Spleen (tissue), 11 donors: ENCODE results near the gene DAPL1. TPM values are rescaled to one million over a fixed set of nuclear protein-coding genes. Genes with fewer than 3 reads are reported as not detected.

ENCODE experiments used
- DNase-seq: peaks from one replicate; pipeline ENCODE4 v3.0.0-alpha.2; 2020
- H3K27ac ChIP-seq, 8 donors: fragments of 200-600 bp; sonication (generic) in 7 of 8; 1 replicate in 4 of 8; 2 replicates in 4 of 8; pipeline versions ENCODE4 v1.5.0 to v1.8.0; 2016 to 2021; ENCODE audit warnings: inconsistent platforms in 4 of 8, mild to moderate bottlenecking in 4 of 8, moderate library complexity in 1 of 8
- H3K27me3 ChIP-seq, 7 donors: fragments of 200-600 bp; sonication (generic) in 6 of 7; replicated peaks in 1 of 7; 1 replicate in 4 of 7; 2 replicates in 3 of 7; pipeline versions ENCODE4 v1.5.0 to v1.8.0; 2016 to 2021; ENCODE audit warnings: inconsistent platforms in 3 of 7, mild to moderate bottlenecking in 1 of 7
- H3K36me3 ChIP-seq, 6 donors: fragments of 200-600 bp; sonication (generic) in 5 of 6; 1 replicate in 4 of 6; 2 replicates in 2 of 6; pipeline versions ENCODE4 v1.5.0 to v1.8.0; 2016 to 2021; ENCODE audit warnings: inconsistent platforms in 2 of 6
- H3K4me1 ChIP-seq, 6 donors: fragments of 200-600 bp; sonication (generic) in 5 of 6; 1 replicate in 3 of 6; 2 replicates in 3 of 6; pipeline versions ENCODE4 v1.5.0 to v1.8.0; 2016 to 2021; ENCODE audit warnings: inconsistent platforms in 3 of 6
- H3K4me3 ChIP-seq, 8 donors: fragments of 200-600 bp; sonication (generic) in 7 of 8; 1 replicate in 4 of 8; 2 replicates in 4 of 8; pipeline versions ENCODE4 v1.5.0 to v1.8.0; 2016 to 2021; ENCODE audit warnings: inconsistent platforms in 4 of 8, mild to moderate bottlenecking in 4 of 8, moderate library complexity in 2 of 8
- H3K9me3 ChIP-seq, 8 donors: fragments of 200-600 bp; sonication (generic) in 7 of 8; 1 replicate in 4 of 8; 2 replicates in 4 of 8; pipeline versions ENCODE4 v1.5.0 to v1.8.0; 2016 to 2021; ENCODE audit warnings: inconsistent platforms in 4 of 8
- POLR2A ChIP-seq, 3 donors: fragments of 450-650 bp; IDR thresholded peaks; one replicate each; pipeline ENCODE4 v1.5.1; 2017; ENCODE audit warnings: antibody characterized with exemption in 3 of 3, mild to moderate bottlenecking in 1 of 3
- POLR2AphosphoS5 ChIP-seq, 3 donors: sonication (generic); formaldehyde crosslinking; IDR thresholded peaks; one replicate each; pipeline ENCODE4 v1.5.1; 2017; ENCODE audit warnings: antibody characterized with exemption in 3 of 3
- WGBS, 5 donors: extraction: QIAGEN DNeasy Blood & Tissue Kit in 3 of 5; methylation state at CpG; one replicate each; pipeline versions ENCODE4 v1.1.5 to v1.1.7; 2013 to 2018; 5-methylcytosine and 5-hydroxymethylcytosine counted together
- intact Hi-C: fragments of 100-400 bp; cut with DNase I; formaldehyde crosslinking; loops from one replicate; pipeline ENCODE4 v1.15.0; 2023; ENCODE audit warnings: low total_unique reads
- polyA plus RNA-seq, 3 donors: library from polyadenylated mRNA; stranded (reverse); fragments of 200-250 nt; gene quantifications; one replicate each; pipeline ENCODE4 v1.2.1, GENCODE V29; 2013
- total RNA-seq, 7 donors: library from RNA; depleted of rRNA in 3 of 7; stranded (reverse); fragments of >200 nt in 3 of 7; fragmentation: NEBNext Ultra II Directional in 4 of 7; extraction: Animal tissue kit (Norgen Biotek cat#: 25700) in 4 of 7; gene quantifications; one replicate each; pipeline versions ENCODE4 v1.1.0 to v1.2.1, GENCODE V29; 2016 to 2021
- TF ChIP-seq, protein P1 (sequence below), 11 experiments: fragments of 200-600 bp in 7 of 11; fragments of 450-650 bp in 4 of 11; sonication (generic) in 4 of 11; IDR thresholded peaks in 8 of 11; conservative IDR thresholded peaks in 3 of 11; 1 replicate in 7 of 11; 2 replicates in 4 of 11; pipeline versions ENCODE4 v1.4.0 to v1.8.0; 2016 to 2021; ENCODE audit warnings: antibody characterized with exemption in 11 of 11, inconsistent platforms in 4 of 11, mild to moderate bottlenecking in 1 of 11
- donor health status: healthy with polysubstance abuse.
- donor health status: DM: no; HTN: no; CAD: no; lungs with moderate emphysema.
- donor health status: DM: no; HTN: no; CAD: no.
- donor health status: Bipolar disorder and iron deficiency.
- donor health status: healthy.
- donor health status: DM: no; HTN: no; CAD: no.
- donor health status: DM: yes; HTN: yes; CAD: no.

Gene DAPL1
- total and polyA plus RNA-seq, 10 donors = 0.21 to 4.1 (median 0.73) TPM; not detected in 7

DNA sequence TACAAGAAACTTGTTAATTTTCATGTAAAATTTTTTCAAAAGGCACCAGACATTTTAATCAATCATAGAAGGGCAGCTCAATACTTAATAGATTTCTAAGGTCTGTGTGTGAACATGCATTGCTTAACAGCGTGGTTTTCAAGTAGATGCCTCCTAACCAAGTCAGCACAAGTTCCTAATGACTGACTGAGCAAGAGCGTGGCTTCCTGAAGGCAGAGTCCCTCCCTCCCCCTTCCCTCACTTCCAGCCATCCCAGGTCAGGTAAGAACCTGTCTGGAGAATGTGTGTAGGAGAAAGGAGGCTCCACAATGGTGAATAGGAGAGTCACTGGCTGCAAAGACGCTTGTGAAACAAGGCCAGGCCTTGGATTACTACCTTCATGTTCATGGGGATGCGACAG is 33.5 kb upstream of the DAPL1 start:
- no peaks in the 10 kb centered on the region for H3K4me1 ChIP-seq
- H3K9me3 ChIP-seq = no peaks in the 10 kb centered on the region
- intact Hi-C loops = no loop called here
- DNase-seq = no peak
- no peak overlapping the region for H3K4me3 ChIP-seq
- H3K36me3 ChIP-seq = no peaks in the 10 kb centered on the region
- WGBS, 5 donors = 63 to 87% (median 75%) methylated on average over 4 of the region's 4 CpGs
- no peaks in the 10 kb centered on the region for H3K27me3 ChIP-seq
- no peak overlapping the region for H3K27ac ChIP-seq
- TF ChIP-seq, protein P1, sequence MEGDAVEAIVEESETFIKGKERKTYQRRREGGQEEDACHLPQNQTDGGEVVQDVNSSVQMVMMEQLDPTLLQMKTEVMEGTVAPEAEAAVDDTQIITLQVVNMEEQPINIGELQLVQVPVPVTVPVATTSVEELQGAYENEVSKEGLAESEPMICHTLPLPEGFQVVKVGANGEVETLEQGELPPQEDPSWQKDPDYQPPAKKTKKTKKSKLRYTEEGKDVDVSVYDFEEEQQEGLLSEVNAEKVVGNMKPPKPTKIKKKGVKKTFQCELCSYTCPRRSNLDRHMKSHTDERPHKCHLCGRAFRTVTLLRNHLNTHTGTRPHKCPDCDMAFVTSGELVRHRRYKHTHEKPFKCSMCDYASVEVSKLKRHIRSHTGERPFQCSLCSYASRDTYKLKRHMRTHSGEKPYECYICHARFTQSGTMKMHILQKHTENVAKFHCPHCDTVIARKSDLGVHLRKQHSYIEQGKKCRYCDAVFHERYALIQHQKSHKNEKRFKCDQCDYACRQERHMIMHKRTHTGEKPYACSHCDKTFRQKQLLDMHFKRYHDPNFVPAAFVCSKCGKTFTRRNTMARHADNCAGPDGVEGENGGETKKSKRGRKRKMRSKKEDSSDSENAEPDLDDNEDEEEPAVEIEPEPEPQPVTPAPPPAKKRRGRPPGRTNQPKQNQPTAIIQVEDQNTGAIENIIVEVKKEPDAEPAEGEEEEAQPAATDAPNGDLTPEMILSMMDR (IDR thresholded peaks at IDR 0.05 in 8 of 11, conservative IDR thresholded peaks at IDR 0.05 in 3 of 11) = no peak
- TF ChIP-seq POLR2AphosphoS5 (IDR thresholded peaks at IDR 0.05) (no peak), POLR2A (IDR thresholded peaks at IDR 0.05) (no peak)

DNA sequence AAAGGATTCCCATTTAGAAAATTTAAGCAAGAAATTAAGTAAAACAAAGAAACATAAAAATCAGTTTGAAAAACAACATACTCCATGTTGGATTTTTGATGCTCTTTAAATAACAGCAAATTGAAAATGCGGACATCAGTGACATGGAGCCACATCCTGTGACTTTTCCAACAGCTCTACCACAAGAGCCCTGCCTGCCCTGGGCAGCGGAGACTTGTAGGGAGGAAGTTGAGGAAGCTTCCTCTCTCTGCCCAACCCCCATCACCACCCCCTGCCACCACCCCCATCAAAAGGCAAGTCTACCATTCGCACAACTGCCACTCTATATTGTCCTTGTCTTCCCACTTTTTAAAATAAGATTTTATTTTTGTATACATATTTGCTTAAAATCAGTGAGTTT is 32.8 kb upstream of the DAPL1 start:
- no peak overlapping the region for H3K27ac ChIP-seq
- WGBS, 5 donors = 47 to 76% (median 62%) methylated on average over 3 of the region's 3 CpGs
- no peak overlapping the region for H3K4me3 ChIP-seq
- no peaks in the 10 kb centered on the region for H3K9me3 ChIP-seq
- H3K27me3 ChIP-seq = no peaks in the 10 kb centered on the region
- TF ChIP-seq POLR2A (IDR thresholded peaks at IDR 0.05) = no peak
- TF ChIP-seq POLR2AphosphoS5 (IDR thresholded peaks at IDR 0.05) = no peak
- TF ChIP-seq, protein P1 (IDR thresholded peaks at IDR 0.05 in 8 of 11, conservative IDR thresholded peaks at IDR 0.05 in 3 of 11) = no peak
- H3K4me1 ChIP-seq = no peaks in the 10 kb centered on the region
- H3K36me3 ChIP-seq = no peaks in the 10 kb centered on the region
- intact Hi-C loops = no loop called here
- DNase-seq = no peak

DNA sequence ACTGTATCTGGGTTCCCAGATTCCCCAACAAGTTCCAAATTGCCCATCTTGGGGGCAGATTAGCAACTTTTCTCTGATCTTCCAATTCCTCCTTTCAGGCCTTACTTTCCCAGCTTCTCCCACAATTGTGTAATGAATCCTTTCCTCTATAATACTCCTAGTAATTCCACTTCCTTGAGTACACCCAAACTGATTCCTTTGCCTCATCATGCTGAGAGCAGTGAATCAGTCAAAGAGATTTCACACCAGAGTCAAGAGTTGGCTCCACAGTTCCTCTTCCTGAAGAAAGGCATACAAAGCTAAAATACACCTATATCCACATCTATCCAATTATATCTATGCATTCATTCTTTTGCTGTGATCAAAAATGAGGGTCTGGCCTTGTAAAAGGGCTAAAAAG is 28.6 kb upstream of the DAPL1 start:
- Histone ChIP-seq H3K36me3 (no peaks in the 10 kb centered on the region), H3K27me3 (no peaks in the 10 kb centered on the region), H3K4me3 (no peak overlapping the region), H3K9me3 (peaks cover 0 to 6% (median 2%) of the 10 kb centered on the region in 8 donors), H3K27ac (no peak overlapping the region), H3K4me1 (no peaks in the 10 kb centered on the region)
- DNase-seq = no peak
- intact Hi-C loops = no loop called here
- TF ChIP-seq POLR2AphosphoS5 (IDR thresholded peaks at IDR 0.05) = no peak
- TF ChIP-seq, protein P1 (IDR thresholded peaks at IDR 0.05 in 8 of 11, conservative IDR thresholded peaks at IDR 0.05 in 3 of 11) = no peak
- TF ChIP-seq POLR2A (IDR thresholded peaks at IDR 0.05) = no peak

DNA sequence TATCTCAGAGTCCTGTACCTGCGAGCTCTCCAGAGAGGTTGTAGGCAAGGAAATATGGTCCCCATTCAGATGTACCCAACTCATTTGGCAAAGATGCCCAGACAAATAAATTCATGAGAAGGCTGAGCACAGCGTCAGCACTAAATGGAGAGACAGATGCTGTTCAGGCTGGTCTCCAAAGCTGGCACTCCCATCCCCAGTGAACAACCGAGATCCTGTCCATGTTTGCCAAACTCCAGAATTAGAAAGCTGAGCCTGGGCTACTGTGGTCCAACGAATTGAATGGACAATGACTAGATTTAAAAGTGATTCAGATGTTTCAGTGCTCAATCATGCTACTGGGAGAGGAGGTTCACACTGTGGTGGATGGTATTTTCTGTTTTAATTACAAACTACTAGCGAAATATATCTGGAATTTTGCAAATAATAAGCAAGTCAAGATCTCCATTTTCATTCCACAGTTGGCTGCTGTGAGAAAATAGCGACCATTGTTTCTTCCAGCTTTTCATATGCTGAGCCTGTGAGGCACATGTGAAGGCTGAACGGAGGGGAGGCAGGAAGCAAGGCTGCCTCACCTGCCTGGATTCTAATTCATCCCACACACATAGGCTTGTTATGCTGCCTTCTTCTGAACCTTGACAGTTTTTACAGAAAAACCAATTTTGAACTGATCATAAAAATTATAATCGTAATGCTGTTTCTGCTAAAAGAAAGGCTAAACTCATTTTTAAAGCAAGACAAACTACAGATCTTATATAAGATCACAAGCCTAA is 22.6 kb upstream of the DAPL1 start:
- peaks cover 0 to 6% (median 2%) of the 10 kb centered on the region in 8 donors for H3K9me3 ChIP-seq
- TF ChIP-seq POLR2AphosphoS5 (IDR thresholded peaks at IDR 0.05) (no peak), POLR2A (IDR thresholded peaks at IDR 0.05) (no peak)
- TF ChIP-seq, protein P1 (IDR thresholded peaks at IDR 0.05 in 8 of 11, conservative IDR thresholded peaks at IDR 0.05 in 3 of 11) = no peak
- no peak for DNase-seq
- H3K4me3 ChIP-seq = no peak overlapping the region
- H3K27me3 ChIP-seq = no peaks in the 10 kb centered on the region
- H3K27ac ChIP-seq = no peak overlapping the region
- intact Hi-C loops = no loop called here
- H3K4me1 ChIP-seq = no peaks in the 10 kb centered on the region
- 80 to 94% (median 88%) methylated on average over 8 of the region's 8 CpGs for WGBS, 5 donors
- H3K36me3 ChIP-seq = no peaks in the 10 kb centered on the region
